PC-3 (cell line): ENCODE measurements around the gene PTPRR. TPM values are rescaled to one million over a fixed set of nuclear protein-coding genes. Genes with fewer than 3 reads are reported as not detected.

Source experiments
- ATAC-seq: fragments of 200-7000 bp; cut with Tn5 transposase; 2 replicates; pipeline ENCODE4 v1.9.1; 2020; ENCODE audit warnings: mild to moderate bottlenecking, moderate library complexity
- BruUV-seq: library from RNA; stranded (reverse); fragments of 400-500 nt; replicated peaks from 2 replicates; lab custom pipeline; 2021; lab: Mats Ljungman, UMichigan
- CTCF ChIA-PET: fragments of 300-600 bp; sonication (Branson Sonifier 250); formaldehyde crosslinking; loops from one replicate; lab custom pipeline; 2022; ENCODE audit warnings: antibody characterized with exemption; lab: Charles Lee
- POLR2A ChIA-PET: fragments of 300-600 bp; sonication (Branson Sonifier 250); formaldehyde crosslinking; loops from one replicate; lab custom pipeline; 2022; ENCODE audit warnings: antibody characterized with exemption; ENCODE audit not compliant: unreplicated experiment; lab: Charles Lee
- DNase-seq: peaks from one replicate; pipeline ENCODE4 v3.0.0-alpha.2; 2015
- H2AFZ ChIP-seq: fragments of 300-600 bp; sonication (generic); 2 replicates; pipeline ENCODE4 v1.6.0; 2016; ENCODE audit warnings: antibody characterized with exemption, low read length
- H3F3A ChIP-seq: fragments of 300-600 bp; sonication (generic); one replicate; pipeline ENCODE4 v1.6.0; 2017; ENCODE audit warnings: antibody characterized with exemption, low read length, control low read depth, mild to moderate bottlenecking; ENCODE audit not compliant: unreplicated experiment
- H3K27ac ChIP-seq: fragments of 300-600 bp; sonication (generic); 2 replicates; pipeline ENCODE4 v1.5.1; 2016; ENCODE audit warnings: mild to moderate bottlenecking, low read length
- H3K27me3 ChIP-seq: fragments of 300-600 bp; sonication (generic); 2 replicates; pipeline ENCODE4 v1.6.1; 2016; ENCODE audit warnings: low read length, mixed read lengths
- H3K36me3 ChIP-seq: fragments of 300-600 bp; sonication (generic); 2 replicates; pipeline ENCODE4 v1.6.1; 2016; ENCODE audit warnings: low read depth, mixed run types, low read length, mixed read lengths
- H3K4me1 ChIP-seq: fragments of 300-600 bp; sonication (generic); 2 replicates; pipeline ENCODE4 v1.5.1; 2016; ENCODE audit warnings: low read length; ENCODE audit not compliant: insufficient read depth
- H3K4me2 ChIP-seq: fragments of 300-600 bp; sonication (generic); 2 replicates; pipeline ENCODE4 v1.6.0; 2016; ENCODE audit warnings: low read length
- H3K4me3 ChIP-seq: fragments of 300-600 bp; sonication (generic); 2 replicates; pipeline ENCODE4 v1.5.1; 2016; ENCODE audit warnings: mild to moderate bottlenecking, low read length, mixed read lengths
- H3K79me2 ChIP-seq: fragments of 300-600 bp; sonication (generic); 2 replicates; pipeline ENCODE4 v1.6.1; 2017; ENCODE audit warnings: low read length, mixed read lengths
- H3K9ac ChIP-seq: fragments of 300-600 bp; sonication (generic); 2 replicates; pipeline ENCODE4 v1.6.0; 2016; ENCODE audit warnings: mild to moderate bottlenecking, low read length
- H3K9me2 ChIP-seq: fragments of 300-600 bp; sonication (generic); replicated peaks from 2 replicates; pipeline ENCODE4 v1.6.1; 2016; ENCODE audit warnings: mixed run types, low read length, mixed read lengths
- H3K9me3 ChIP-seq: fragments of 300-600 bp; sonication (generic); 2 replicates; pipeline ENCODE4 v1.6.1; 2016; ENCODE audit warnings: low read length, mixed read lengths
- H4K20me1 ChIP-seq: fragments of 300-600 bp; sonication (generic); 2 replicates; pipeline ENCODE4 v1.6.1; 2016; ENCODE audit warnings: low read length, mixed read lengths
- CTCF ChIP-seq: fragments of 300-600 bp; sonication (generic); conservative IDR thresholded peaks from 2 replicates; pipeline ENCODE4 v1.5.1; 2017; ENCODE audit warnings: antibody characterized with exemption, low read depth, mild to moderate bottlenecking, low read length
- EZH2 ChIP-seq: fragments of 300-600 bp; sonication (generic); IDR thresholded peaks from one replicate; pipeline ENCODE4 v1.6.1; 2017; ENCODE audit warnings: antibody characterized with exemption, mild to moderate bottlenecking, low read length; ENCODE audit not compliant: unreplicated experiment
- EZH2phosphoT487 ChIP-seq: fragments of 300-600 bp; sonication (generic); IDR thresholded peaks from 2 replicates; pipeline ENCODE4 v1.6.1; 2018; ENCODE audit warnings: mild to moderate bottlenecking, antibody characterized with exemption, low read length, borderline replicate concordance
- intact Hi-C: fragments of 100-400 bp; cut with micrococcal nuclease; formaldehyde crosslinking; loops from 2 replicates; pipeline ENCODE4 v1.9.0; 2023
- total RNA-seq: library from RNA; depleted of rRNA; stranded (reverse); fragments of >200 nt; gene quantifications from 2 replicates; pipeline ENCODE4 v1.2.3, GENCODE V29; 2014

The PTPRR gene
- total RNA-seq, 1 experiment from 2014 or later = 3.1 TPM

GRCh38 chr12:70847871-70848270 lies 72.7 kb downstream of the PTPRR start:
- BruUV-seq = no TSS peak
- Histone ChIP-seq H3K27ac (no peak overlapping the region), H3K4me2 (no peak overlapping the region), H3K9ac (no peak overlapping the region), H3K4me1 (peaks cover 7% of the 10 kb centered on the region), H3K4me3 (no peak overlapping the region), H3F3A (no peaks in the 10 kb centered on the region), H3K79me2 (no peaks in the 10 kb centered on the region), H3K9me2 (no peaks in the 10 kb centered on the region), H4K20me1 (no peaks in the 10 kb centered on the region), H3K36me3 (no peaks in the 10 kb centered on the region), H2AFZ (no peak overlapping the region), H3K27me3 (no peaks in the 10 kb centered on the region), H3K9me3 (no peaks in the 10 kb centered on the region)
- ATAC-seq (no peak), DNase-seq (no peak)
- CTCF ChIA-PET = no interaction called here
- no peak for TF ChIP-seq EZH2
- intact Hi-C loops = loop anchor here (10.0 kb wide), 1 partner anchor 253 kb away; no protein-coding TSS in a partner anchor
- POLR2A ChIA-PET = no interaction called here

GRCh38 chr12:70845268-70845667 lies 75.3 kb downstream of the PTPRR start:
- Histone ChIP-seq H3K4me2 (no peak overlapping the region), H3K27me3 (no peaks in the 10 kb centered on the region), H3K27ac (no peak overlapping the region), H3K9me3 (no peaks in the 10 kb centered on the region), H4K20me1 (no peaks in the 10 kb centered on the region), H3K36me3 (no peaks in the 10 kb centered on the region), H3K9me2 (no peaks in the 10 kb centered on the region), H3K79me2 (no peaks in the 10 kb centered on the region), H3K9ac (no peak overlapping the region), H2AFZ (no peak overlapping the region), H3K4me3 (no peak overlapping the region), H3K4me1 (peaks cover 33% of the 10 kb centered on the region), H3F3A (no peaks in the 10 kb centered on the region)
- DNase-seq (no peak), ATAC-seq (no peak)
- ChIA-PET POLR2A (no interaction called here), CTCF (no interaction called here)
- TF ChIP-seq CTCF = no peak
- TF ChIP-seq EZH2phosphoT487 = no peak
- no peak for TF ChIP-seq EZH2
- BruUV-seq = no TSS peak
- intact Hi-C loops = loop anchor here (10.0 kb wide), 1 partner anchor 250 kb away; no protein-coding TSS in a partner anchor

- Histone ChIP-seq H3K27ac (peak overlapping the region; percentile 81), H3K4me3 (no peak overlapping the region), H3K36me3 (no peaks in the 10 kb centered on the region), H3K9me3 (no peaks in the 10 kb centered on the region), H2AFZ (no peak overlapping the region), H3K4me1 (peaks cover 35% of the 10 kb centered on the region), H3K4me2 (0 out of 2 replicates have a peak overlapping the region, but pooled peaks have one; percentile 44), H3K9me2 (no peaks in the 10 kb centered on the region; the same call in 1 of the 2 replicates), H3K9ac (no peak overlapping the region), H4K20me1 (no peaks in the 10 kb centered on the region), H3K27me3 (no peaks in the 10 kb centered on the region), H3K79me2 (no peaks in the 10 kb centered on the region), H3F3A (no peaks in the 10 kb centered on the region)
- TF ChIP-seq CTCF = no peak
- no peak; the same call in 1 of the 2 replicates for ATAC-seq
- BruUV-seq = no TSS peak
- no peak for DNase-seq
- ChIA-PET POLR2A (no interaction called here), CTCF (no interaction called here)
- intact Hi-C loops = loop anchor here (2.0 to 10.0 kb wide), 2 partner anchors 89 to 249 kb away; no protein-coding TSS in a partner anchor
These were observed 77.2 kb downstream of the PTPRR start for GRCh38 chr12:70843363-70843762.
